ENCODE results near the gene STK17B. TPM values are rescaled to one million over a fixed set of nuclear protein-coding genes. Genes with fewer than 3 reads are reported as not detected.

Gene STK17B
- total and polyA plus RNA-seq, 2 of the 13 experiments (the other 11 are each of a cell fraction or from before 2014, with no cell fraction given) = 1.6 to 4.5 TPM

GRCh38 chr2:196174404-196174803, 3.0 kb upstream of the STK17B start:
- Histone ChIP-seq H3K27ac (ENCODE audit: extremely low read length, insufficient read depth, low read length) (no peak overlapping the region), H3K27me3 (ENCODE audit: control insufficient read depth in 1 of 2, insufficient read depth in 2 of 2, low read length in 2 of 2) (peaks cover 3 to 29% of the 10 kb centered on the region in 2 experiments; a peak in 4 of 5 replicates), H4K20me1 (ENCODE audit: insufficient read depth, low read length) (no peaks in the 10 kb centered on the region), H3K4me3 (replicated peaks in 1 of 3; ENCODE audit: insufficient read depth in 1 of 3, low read depth in 2 of 3, low read length in 3 of 3) (no peak overlapping the region), H3K9ac (ENCODE audit: insufficient read depth, low read depth, low read length) (no peak overlapping the region), H3K4me2 (ENCODE audit: low read depth, low read length) (no peak overlapping the region), H3K4me1 (ENCODE audit: insufficient read depth, low read length) (peaks cover 14% of the 10 kb centered on the region), H3K9me3 (ENCODE audit: low read length) (no peaks in the 10 kb centered on the region), H3K79me2 (ENCODE audit: insufficient read depth, low read length) (no peaks in the 10 kb centered on the region), H3K36me3 (replicated peaks in 1 of 2; ENCODE audit: control insufficient read depth in 1 of 2, insufficient read depth in 2 of 2, low read length in 2 of 2) (no peaks in the 10 kb centered on the region), H2AFZ (ENCODE audit: low read length) (no peak overlapping the region)
- WGBS (ENCODE audit: low lambda C conversion rate) = 31% methylated on average over 3 of the region's 3 CpGs
- intact Hi-C loops (cut with micrococcal nuclease; ENCODE audit: unreplicated experiment) = loop anchor here (5.0 kb wide), 1 partner anchor 107 kb away; the partner anchor contains the start of gene DNAH7
- ATAC-seq = no peak
- ChIA-PET POLR2A (no interaction called here), CTCF (ENCODE audit: low intra/inter-chr PET ratio, low total read pairs) (no interaction called here)
- no peak for TF ChIP-seq NR1H2 (CRISPR knock-in tag; IDR thresholded peaks at IDR 0.05; ENCODE audit: borderline replicate concordance, low read depth)
- no peak for TF ChIP-seq ZNF790 (CRISPR knock-in tag; IDR thresholded peaks at IDR 0.05; ENCODE audit: borderline replicate concordance)
- no peak for TF ChIP-seq POLR2AphosphoS2 (IDR thresholded peaks at IDR 0.05; ENCODE audit: low read depth, low read length)
- no peak for TF ChIP-seq ZNF17 (CRISPR knock-in tag; IDR thresholded peaks at IDR 0.05)
- no peak for TF ChIP-seq ATF6 (CRISPR knock-in tag; conservative IDR thresholded peaks at IDR 0.05)
- no peak for TF ChIP-seq PPARG (CRISPR knock-in tag; conservative IDR thresholded peaks at IDR 0.05)
- TF ChIP-seq FOXC1 (CRISPR knock-in tag; IDR thresholded peaks at IDR 0.05; ENCODE audit: borderline replicate concordance) = no peak
- TF ChIP-seq GLMP (CRISPR knock-in tag; IDR thresholded peaks at IDR 0.05; ENCODE audit: borderline replicate concordance) = no peak
- no peak for TF ChIP-seq ZMYM4 (CRISPR knock-in tag; IDR thresholded peaks at IDR 0.05)
- no peak for TF ChIP-seq MYNN (CRISPR knock-in tag; IDR thresholded peaks at IDR 0.05; ENCODE audit: low read depth)
- no peak for TF ChIP-seq ZNF792 (CRISPR knock-in tag; IDR thresholded peaks at IDR 0.05)
- TF ChIP-seq TMF1 (CRISPR knock-in tag; IDR thresholded peaks at IDR 0.05; ENCODE audit: low read depth) = no peak
- no peak for TF ChIP-seq HMGXB4 (CRISPR knock-in tag; IDR thresholded peaks at IDR 0.05; ENCODE audit: borderline replicate concordance in 1 of 2, low read depth in 1 of 2)
- FAIRE-seq = no peak
- BruUV-seq (replicated peaks) = no TSS peak
- in situ Hi-C loops (cut with HindIII; ENCODE audit: extremely low pct_ligation_motif_present, low pct_unique_long_range_greater_than_20kb) = no loop called here
- no peak for DNase-seq (ENCODE audit: low spot score)

Data from HepG2 (cell line).